Progenitor cell of endocrine pancreas (in vitro differentiated cells): ENCODE data around the gene FSTL4. TPM values are rescaled to one million over a fixed set of nuclear protein-coding genes. Genes with fewer than 3 reads are reported as not detected.

ENCODE experiments used
- DNase-seq: peaks from one replicate; pipeline ENCODE4 v3.0.0; 2021; ENCODE audit warnings: low spot score; ENCODE audit not compliant: unreplicated experiment
- H3K27ac Mint-ChIP-seq: 2 replicates; pipeline ENCODE4 v1.8.0; 2021; ENCODE audit warnings: mild to moderate bottlenecking, moderate library complexity, mixed read lengths
- H3K27me3 Mint-ChIP-seq: 2 replicates; pipeline ENCODE4 v1.8.0; 2021; ENCODE audit warnings: mixed read lengths
- H3K36me3 Mint-ChIP-seq: 2 replicates; pipeline ENCODE4 v1.8.0; 2022; ENCODE audit warnings: mixed read lengths; ENCODE audit not compliant: insufficient read depth
- H3K4me1 Mint-ChIP-seq: 2 replicates; pipeline ENCODE4 v1.8.0; 2021; ENCODE audit warnings: low read depth, mixed read lengths
- H3K4me3 Mint-ChIP-seq: 2 replicates; pipeline ENCODE4 v1.8.0; 2021; ENCODE audit warnings: low read depth, mild to moderate bottlenecking, moderate library complexity, mixed read lengths
- H3K9me3 Mint-ChIP-seq: 2 replicates; pipeline ENCODE4 v1.8.0; 2021; ENCODE audit warnings: low read depth, mixed read lengths
- total RNA-seq: library from RNA; stranded (reverse); gene quantifications from 2 replicates; pipeline ENCODE4 v1.2.1, GENCODE V29; 2021
- TF ChIP-seq, protein P1 (sequence below): fragments of 200-600 bp; sonication (generic); IDR thresholded peaks from one replicate; pipeline ENCODE4 v1.5.0; 2021; ENCODE audit warnings: antibody characterized with exemption, mild to moderate bottlenecking; ENCODE audit not compliant: unreplicated experiment

The FSTL4 gene
- total RNA-seq, 1 donor from 2014 or later = 2.4 TPM

- TF ChIP-seq, protein P1, sequence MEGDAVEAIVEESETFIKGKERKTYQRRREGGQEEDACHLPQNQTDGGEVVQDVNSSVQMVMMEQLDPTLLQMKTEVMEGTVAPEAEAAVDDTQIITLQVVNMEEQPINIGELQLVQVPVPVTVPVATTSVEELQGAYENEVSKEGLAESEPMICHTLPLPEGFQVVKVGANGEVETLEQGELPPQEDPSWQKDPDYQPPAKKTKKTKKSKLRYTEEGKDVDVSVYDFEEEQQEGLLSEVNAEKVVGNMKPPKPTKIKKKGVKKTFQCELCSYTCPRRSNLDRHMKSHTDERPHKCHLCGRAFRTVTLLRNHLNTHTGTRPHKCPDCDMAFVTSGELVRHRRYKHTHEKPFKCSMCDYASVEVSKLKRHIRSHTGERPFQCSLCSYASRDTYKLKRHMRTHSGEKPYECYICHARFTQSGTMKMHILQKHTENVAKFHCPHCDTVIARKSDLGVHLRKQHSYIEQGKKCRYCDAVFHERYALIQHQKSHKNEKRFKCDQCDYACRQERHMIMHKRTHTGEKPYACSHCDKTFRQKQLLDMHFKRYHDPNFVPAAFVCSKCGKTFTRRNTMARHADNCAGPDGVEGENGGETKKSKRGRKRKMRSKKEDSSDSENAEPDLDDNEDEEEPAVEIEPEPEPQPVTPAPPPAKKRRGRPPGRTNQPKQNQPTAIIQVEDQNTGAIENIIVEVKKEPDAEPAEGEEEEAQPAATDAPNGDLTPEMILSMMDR = no peak
- Mint-ChIP-seq H3K4me3 (no peak overlapping the region), H3K27ac (no peak overlapping the region), H3K4me1 (no peaks in the 10 kb centered on the region), H3K9me3 (no peaks in the 10 kb centered on the region), H3K27me3 (peaks cover 13% of the 10 kb centered on the region), H3K36me3 (no peaks in the 10 kb centered on the region)
- DNase-seq = no peak
Measured at GRCh38 chr5:133434336-133434735, 178.0 kb downstream of the FSTL4 start.

- no peak overlapping the region for H3K4me3 Mint-ChIP-seq
- peaks cover 12% of the 10 kb centered on the region for H3K27me3 Mint-ChIP-seq
- no peak for DNase-seq
- H3K27ac Mint-ChIP-seq = no peak overlapping the region
- no peaks in the 10 kb centered on the region for H3K9me3 Mint-ChIP-seq
- H3K36me3 Mint-ChIP-seq = no peaks in the 10 kb centered on the region
- TF ChIP-seq, protein P1 = no peak
- H3K4me1 Mint-ChIP-seq = no peaks in the 10 kb centered on the region
Measured at GRCh38 chr5:133433641-133434040, 178.7 kb downstream of the FSTL4 start.

- H3K4me3 Mint-ChIP-seq = no peak overlapping the region
- no peaks in the 10 kb centered on the region for H3K36me3 Mint-ChIP-seq
Measured at GRCh38 chr5:133432956-133433532, 179.3 kb downstream of the FSTL4 start.

DNA sequence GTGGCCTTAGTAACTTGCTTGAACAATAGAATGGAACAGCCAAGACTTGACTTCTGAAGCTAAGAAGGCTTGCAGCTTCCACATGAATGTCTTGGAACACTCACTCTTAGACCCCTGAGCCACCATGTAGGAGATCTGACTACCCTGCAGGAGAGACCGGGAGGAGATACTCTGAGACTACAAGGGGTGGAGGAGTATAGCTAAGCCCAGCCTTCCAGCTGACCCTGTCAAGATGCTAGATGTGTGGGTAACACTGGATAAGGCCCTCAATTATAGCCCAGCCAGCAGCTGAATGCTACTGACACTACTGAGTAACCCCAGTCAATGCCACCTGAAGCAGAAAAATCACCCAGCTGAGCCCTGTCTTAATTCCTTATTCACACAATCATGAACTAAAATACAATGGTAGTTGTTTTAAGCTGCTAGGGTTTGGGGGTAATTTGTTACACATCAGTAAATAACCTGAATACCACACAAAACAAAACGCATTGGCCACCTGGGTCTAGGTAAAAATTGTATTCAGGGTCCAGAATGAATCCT is 180.9 kb downstream of the FSTL4 start:
- Mint-ChIP-seq H3K9me3 (no peaks in the 10 kb centered on the region), H3K4me1 (no peaks in the 10 kb centered on the region), H3K27ac (no peak overlapping the region), H3K36me3 (no peaks in the 10 kb centered on the region), H3K4me3 (no peak overlapping the region), H3K27me3 (peaks cover 19% of the 10 kb centered on the region)
- TF ChIP-seq, protein P1 = no peak
- DNase-seq = no peak

More at GRCh38 chr5:133432956-133433532, 179.3 kb downstream of the FSTL4 start:
- H3K9me3 Mint-ChIP-seq = no peaks in the 10 kb centered on the region
- peaks cover 7% of the 10 kb centered on the region for H3K27me3 Mint-ChIP-seq
- TF ChIP-seq, protein P1 = no peak
- no peak for DNase-seq
- no peak overlapping the region for H3K27ac Mint-ChIP-seq
- H3K4me1 Mint-ChIP-seq = no peaks in the 10 kb centered on the region

DNA sequence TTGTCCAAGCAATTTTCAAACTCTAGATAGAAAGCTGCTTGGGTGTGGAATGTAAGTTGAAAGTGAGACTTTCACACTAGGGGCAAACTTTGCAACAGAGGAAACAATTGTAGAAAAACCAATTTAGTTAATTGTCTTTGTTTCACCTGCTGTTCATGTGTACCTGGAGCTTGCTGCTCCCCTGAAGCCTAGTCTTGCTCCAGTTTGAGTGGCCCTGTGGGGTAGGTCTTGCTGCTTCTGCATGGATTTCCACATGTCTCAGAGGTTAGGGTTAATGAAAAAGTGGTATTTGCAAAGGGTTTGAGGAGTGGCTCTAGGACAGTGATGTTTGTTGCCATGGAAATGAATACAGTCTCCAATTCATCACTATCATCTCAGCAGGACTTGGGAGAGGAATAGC is 182.2 kb downstream of the FSTL4 start:
- H3K27me3 Mint-ChIP-seq = peaks cover 28% of the 10 kb centered on the region
- no peak overlapping the region for H3K27ac Mint-ChIP-seq
- H3K4me3 Mint-ChIP-seq = no peak overlapping the region
- TF ChIP-seq, protein P1 = no peak
- H3K9me3 Mint-ChIP-seq = no peaks in the 10 kb centered on the region
- no peaks in the 10 kb centered on the region for H3K36me3 Mint-ChIP-seq
- H3K4me1 Mint-ChIP-seq = no peaks in the 10 kb centered on the region
- DNase-seq = no peak
